Stimulated activated CD4-positive, alpha-beta T cell treated with anti-CD3 and anti-CD28 coated beads, Interleukin-2, amount 100 ng/mL, for 4 hours (primary cell): ENCODE data around the gene LRBA.

Source experiments
- DNase-seq: peaks from one replicate; pipeline ENCODE4 v3.0.0-alpha.2; 2020; ENCODE audit warnings: low read depth

Gene LRBA

DNA sequence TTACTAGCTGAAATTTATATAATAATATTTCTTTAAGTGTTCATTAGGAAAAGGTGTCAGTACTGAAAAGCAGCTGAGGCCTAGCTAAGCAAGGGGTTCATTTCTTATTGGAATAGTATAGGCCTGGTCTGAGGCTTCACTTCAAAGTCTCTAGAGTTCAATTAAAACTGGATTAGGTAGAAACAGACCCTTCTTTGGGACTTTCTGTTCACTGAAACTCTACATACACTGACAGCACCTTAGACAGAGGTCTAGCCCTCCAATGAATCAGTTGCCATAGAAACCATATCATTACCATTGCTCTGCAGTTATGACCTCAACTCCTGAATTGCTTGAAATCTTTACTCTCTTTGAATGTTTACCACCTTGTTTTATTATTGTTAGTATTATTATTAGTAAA is 519.5 kb downstream of the LRBA start:
- no peak for DNase-seq

DNA sequence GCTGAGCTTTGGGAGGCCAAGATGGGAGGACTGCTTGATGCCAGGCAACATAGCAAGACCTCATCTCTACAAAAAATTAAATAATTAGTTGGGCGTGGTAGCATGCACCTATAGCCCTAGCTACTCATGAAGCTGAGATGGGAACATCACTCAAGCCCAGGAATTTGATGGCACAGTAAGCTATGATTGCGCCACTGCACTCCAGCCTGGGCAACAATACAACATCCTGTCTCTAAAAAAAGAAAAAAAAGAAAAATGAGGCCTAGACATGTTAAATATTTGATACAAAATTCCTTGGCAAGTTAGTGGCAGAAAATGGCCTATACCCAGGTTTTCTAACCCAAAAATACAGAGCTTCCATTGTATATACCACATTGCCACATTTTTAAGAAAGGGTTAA is 521.2 kb downstream of the LRBA start:
- no peak for DNase-seq

- no peak for DNase-seq
Observed at GRCh38 chr4:150491132-150492049, 523.7 kb downstream of the LRBA start.

DNA sequence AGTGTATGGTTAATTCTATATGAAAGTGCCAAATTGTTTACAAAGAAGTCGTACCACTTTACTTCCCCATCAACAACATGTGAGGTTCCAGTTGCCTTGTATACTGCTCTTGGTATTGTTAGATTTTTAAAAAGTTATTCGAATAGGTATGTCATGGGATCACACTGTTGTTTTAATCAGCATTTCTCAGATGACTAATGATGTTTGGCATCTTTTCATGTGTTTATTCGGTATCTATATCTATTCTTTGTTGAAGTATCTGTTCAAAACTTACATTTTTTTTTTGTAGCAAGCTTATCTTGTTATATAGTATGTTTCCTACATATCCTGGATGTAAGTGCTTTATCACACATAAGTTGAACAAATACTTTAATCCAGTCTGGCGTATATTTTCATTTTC is 532.5 kb downstream of the LRBA start:
- no peak for DNase-seq

DNA sequence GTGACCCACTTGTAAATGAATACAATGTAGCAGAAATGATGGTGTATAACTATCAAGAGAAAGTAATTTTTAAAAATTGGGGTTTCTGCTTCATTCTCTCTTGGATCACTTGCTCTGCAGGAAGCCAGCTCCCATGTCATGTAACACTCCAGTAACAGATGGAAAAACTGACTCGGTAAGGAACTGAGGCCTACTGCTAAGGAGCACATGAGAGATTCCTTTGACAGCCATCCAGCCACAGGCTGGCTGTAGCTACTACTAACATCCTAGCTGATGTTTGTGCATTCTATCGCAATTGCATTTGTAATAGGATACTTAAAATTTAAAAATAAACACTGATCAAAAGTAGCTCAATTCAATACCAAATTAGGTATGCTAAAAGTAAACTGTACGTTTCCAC is 535.4 kb downstream of the LRBA start:
- no peak for DNase-seq

- DNase-seq: no peak
Observed at GRCh38 chr4:150477869-150478268, 537.2 kb downstream of the LRBA start.

DNA sequence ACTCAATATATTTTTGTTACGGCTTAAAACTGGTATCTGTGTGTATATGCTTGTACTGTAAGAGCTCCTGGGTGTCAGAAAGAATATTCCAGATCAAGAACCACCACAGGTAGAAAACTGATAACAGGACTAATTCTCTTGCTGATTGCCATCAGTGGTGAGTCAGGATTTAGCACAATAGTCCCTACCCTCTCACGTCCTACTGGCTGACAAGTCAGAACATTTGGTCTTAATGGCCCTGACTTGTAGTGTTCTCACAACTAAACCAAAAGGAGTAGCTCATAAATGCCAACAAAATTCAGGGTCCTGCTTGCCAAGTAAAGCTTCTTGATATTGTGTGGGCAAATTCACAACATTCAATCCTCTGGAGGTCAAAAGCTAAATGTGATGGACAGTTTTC is 538.3 kb downstream of the LRBA start:
- no peak for DNase-seq

DNA sequence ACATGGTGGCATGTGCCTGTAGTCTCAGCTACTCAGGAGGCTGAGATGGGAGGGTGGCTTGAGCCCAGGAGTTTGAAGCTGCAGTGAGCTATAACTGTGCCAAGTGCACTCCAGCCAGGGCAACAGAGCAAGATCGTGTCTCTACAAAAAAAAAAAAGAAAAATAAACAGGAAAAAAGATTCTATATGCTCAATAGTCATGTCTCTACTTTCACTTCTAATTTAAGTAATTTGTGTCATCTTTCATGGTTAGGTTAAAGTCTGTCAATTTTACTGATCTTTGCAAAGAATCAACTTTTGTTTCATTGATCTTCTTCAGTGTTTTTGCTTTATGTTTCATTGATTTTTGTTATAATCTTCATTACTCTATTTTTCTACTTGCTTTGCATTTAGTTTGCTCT is 539.3 kb downstream of the LRBA start:
- no peak for DNase-seq

DNA sequence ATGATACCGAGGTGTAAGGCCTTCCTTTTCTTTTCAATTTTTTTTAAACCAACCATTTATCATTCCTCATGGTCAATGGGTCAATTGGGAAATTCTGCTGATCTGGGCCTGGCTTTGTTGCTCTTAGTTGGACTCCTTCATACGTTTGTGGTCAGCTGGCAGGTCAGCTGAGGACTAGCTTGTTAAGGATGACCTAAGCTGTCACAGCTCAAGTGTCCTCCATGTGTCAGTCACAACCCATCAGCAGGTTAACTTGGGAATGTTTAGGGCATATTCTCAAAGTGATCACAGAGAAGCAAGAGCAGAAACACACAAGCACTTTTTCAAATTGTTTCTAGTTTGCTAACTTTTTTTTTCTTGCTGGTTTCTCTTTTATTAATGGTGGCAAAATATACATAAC is 550.6 kb downstream of the LRBA start:
- no peak for DNase-seq

DNA sequence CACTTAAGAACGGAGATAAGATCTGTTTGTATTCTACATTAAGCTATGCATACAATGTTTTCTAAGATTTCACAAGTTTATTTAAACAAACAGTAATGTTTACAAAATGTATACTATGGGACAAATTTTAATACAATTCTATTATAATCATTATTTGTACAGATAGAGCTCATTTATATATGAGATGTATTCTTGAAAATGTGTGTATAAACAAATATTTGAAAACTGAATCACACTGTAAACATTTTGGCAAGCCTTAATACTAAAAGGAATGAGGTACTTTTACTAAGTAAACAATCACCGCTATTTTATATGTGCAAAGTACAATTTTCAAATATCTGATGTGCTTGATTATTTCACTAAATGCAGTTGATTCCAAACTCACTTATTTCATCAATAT is 552.3 kb downstream of the LRBA start:
- no peak for DNase-seq

- DNase-seq: no peak
Observed at GRCh38 chr4:150461957-150462356, 553.1 kb downstream of the LRBA start.

DNA sequence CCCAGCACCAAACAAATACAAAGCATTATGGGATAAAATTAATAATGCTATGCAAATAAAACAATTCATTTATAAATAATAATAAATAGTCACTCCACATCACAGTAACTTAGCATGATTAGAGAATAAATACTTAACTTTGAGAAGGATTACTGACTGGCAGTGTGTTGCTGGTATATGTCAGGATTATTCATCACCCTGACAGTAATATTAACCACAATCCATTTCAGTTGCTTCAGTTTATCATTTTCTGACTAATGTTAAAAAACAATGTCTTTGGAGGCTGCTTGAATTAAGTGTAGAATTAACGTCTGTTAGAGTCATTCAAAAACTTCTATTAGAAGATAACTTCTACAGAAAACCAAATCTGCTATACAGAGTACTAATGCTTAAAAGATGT is 557.3 kb downstream of the LRBA start:
- DNase-seq: no peak

GRCh38 chr4:150451883-150452282 is 563.2 kb downstream of the LRBA start:
- DNase-seq: no peak

GRCh38 chr4:150447356-150447755 is 567.7 kb downstream of the LRBA start:
- no peak for DNase-seq

GRCh38 chr4:150439451-150439933 is 575.6 kb downstream of the LRBA start:
- DNase-seq: no peak

DNA sequence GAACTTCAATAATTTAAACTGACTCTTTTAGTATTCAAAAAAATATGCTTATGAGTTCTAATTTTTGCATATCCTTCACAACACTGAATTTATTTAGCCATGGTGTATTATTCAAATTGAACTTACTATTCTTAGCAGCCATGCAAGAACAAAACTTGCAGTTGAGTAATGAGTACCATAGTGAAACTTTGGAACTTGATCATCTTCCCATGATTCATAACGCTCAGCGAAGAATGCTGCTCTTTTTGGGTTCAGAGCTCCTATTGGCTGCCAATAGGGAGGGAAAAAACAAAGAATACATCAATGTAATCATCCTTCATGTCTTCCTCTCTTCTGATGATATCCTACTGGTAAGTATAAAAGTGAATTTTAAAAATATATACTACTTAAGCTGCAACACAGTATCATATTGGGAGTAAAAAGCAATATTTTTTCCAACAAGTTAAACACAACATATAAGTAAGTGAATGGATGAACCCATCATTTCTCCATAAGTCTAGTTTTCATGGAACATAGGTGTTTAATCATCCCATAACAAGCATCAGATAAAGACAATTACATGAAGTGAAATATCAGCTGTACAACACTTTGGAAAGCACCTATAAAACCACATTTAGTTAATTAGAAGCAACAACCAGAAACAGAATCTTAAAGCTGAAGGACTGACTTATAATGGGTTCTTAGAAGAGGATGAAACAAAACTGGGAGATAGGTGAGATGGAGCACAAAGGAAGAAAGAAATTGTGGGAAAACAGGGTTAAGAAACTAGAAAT is 578.3 kb downstream of the LRBA start:
- DNase-seq: no peak

GRCh38 chr4:150431221-150431620 is 583.9 kb downstream of the LRBA start:
- DNase-seq: no peak

- no peak for DNase-seq
Observed at GRCh38 chr4:150425161-150425560, 589.9 kb downstream of the LRBA start.

GRCh38 chr4:150423503-150423902 is 591.6 kb downstream of the LRBA start:
- no peak for DNase-seq

DNA sequence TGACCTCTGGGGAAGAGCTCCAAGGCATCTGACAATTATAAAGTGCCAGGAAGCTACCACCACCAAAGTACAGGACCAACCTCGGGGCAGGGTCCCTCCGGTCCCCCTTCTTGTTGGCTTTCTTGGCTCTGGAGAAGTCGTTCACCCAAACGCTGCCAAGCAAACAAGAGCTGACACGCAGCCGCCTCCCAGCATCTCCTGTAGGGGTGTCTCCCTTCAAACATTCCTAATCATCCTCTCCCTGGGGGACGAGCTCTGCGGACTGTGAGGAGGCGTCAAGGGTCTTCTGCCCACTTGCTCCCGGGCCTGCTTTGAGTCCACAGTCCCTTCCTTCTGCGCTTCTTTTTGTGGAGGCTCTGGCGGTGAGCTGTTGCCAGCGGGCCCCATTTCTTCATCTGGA is 592.0 kb downstream of the LRBA start:
- DNase-seq: no peak

GRCh38 chr4:150421612-150422011 is 593.5 kb downstream of the LRBA start:
- no peak for DNase-seq

- DNase-seq: no peak
Observed at GRCh38 chr4:150419939-150420338, 595.1 kb downstream of the LRBA start.

- no peak for DNase-seq
Observed at GRCh38 chr4:150418757-150419410, 596.2 kb downstream of the LRBA start.
